HG02571 (cell line): ENCODE results near the gene HMGXB4.

Source experiments
- ATAC-seq: cut with Tn5 transposase; IDR thresholded peaks from one replicate; pipeline ENCODE4 v1.9.1; 2021; ENCODE audit warnings: mild to moderate bottlenecking, moderate library complexity; ENCODE audit not compliant: unreplicated experiment

Gene HMGXB4

DNA sequence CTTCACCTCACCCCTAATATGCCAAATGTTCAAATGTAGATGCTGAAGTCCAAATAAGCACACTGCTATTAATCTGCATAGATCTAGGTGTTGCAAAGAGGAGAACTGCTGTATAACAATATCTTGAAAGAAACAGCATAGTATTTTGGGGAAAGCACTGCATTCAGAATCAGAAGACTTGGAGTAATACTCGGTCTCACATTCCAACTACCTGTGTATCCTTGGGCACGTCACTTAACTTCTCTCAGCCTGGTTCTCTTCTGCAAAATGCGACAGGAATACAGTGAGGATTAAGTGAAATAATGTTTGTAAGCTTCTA, 332 bp upstream of the HMGXB4 start:
- peak; percentile 14 for ATAC-seq

DNA sequence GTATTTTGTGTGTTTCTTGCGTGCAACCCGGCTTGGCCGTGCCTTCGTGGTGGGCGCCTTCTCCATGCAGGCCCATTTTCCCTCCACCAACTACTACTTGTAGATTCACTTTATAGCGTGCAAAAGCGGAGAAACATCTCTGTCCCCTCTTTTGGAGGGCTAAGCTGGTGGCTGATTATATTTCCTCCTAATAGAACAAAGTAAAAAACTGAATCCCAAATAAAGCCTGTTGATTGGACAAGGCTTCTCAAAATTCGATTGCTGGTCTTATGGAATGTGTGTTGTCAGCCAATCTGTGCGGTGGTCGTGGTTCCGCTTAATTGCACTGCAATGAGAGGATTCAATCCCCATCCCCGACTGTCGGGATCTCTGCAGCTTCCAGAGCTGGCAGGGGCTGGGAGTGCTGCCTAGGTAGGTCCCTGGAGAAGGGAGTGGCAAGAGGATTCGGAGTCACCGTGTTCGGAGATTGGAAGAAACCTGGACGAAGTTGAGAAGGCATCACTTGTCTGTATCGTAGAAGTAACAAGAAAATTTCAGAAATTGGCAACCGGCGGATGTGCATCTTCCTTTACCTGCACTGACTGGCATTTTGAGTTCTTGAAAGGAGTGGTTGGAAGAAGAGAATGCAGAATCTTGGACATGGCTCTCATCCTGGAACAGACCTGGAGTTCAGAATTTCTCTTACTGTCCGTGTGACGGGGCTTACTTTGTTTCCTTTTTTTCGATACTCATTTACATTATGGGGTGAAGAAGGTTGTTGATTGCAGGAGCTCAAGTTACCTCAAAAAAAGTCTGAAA, 1.1 kb downstream of the HMGXB4 start:
- ATAC-seq = no peak

DNA sequence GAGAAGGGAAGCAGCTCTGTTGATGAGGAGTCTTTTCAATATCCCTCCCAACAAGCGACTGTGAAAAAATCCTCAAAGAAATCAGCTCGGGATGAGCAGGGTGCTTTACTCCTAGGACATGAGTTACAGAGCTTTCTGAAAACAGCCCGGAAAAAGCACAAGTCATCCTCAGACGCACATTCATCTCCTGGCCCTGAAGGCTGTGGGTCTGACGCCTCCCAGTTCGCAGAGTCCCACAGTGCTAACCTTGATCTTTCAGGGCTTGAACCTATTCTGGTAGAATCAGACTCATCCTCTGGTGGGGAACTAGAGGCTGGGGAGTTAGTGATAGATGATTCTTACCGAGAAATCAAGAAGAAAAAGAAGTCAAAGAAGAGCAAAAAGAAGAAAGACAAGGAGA, 7.7 kb downstream of the HMGXB4 start:
- ATAC-seq = no peak

DNA sequence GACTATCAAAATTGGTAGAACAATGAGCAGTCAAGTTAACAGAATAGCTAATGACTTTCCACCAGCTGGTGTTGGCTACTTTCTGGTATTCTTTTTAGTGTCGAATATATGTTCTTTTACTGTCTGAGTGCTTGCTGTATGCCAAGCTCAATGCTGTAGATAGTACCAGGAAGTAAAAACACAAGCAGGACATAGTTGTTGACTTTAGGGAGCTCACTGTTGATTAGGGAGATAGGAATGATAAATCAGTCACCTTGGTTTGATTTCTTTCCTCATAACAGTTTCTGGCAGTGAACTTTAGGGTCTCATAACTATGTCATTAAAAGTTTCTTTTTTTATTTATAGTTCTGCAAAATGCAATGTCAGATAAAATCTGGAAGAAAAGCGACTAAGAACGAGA, 9.0 kb downstream of the HMGXB4 start:
- ATAC-seq = no peak

DNA sequence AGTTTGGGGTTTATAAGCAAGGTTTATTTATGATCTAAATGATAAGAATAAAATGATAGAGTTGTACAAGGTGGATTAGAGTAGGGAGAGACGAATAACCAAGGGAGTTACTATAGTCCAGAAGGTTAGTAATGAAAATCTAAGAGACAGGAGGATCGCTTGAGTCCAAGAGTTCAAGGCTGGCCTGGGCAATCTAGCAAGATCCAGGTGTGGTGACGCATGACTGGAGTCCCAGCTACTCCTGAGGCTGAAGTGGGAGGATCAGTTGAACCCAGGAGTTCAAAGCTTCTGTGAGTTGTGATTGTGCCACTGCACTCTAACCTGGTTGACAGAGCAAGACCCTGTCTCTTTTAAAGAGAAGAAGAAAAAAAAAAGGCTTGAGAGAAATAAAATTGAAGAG, 12.3 kb downstream of the HMGXB4 start:
- ATAC-seq = no peak

DNA sequence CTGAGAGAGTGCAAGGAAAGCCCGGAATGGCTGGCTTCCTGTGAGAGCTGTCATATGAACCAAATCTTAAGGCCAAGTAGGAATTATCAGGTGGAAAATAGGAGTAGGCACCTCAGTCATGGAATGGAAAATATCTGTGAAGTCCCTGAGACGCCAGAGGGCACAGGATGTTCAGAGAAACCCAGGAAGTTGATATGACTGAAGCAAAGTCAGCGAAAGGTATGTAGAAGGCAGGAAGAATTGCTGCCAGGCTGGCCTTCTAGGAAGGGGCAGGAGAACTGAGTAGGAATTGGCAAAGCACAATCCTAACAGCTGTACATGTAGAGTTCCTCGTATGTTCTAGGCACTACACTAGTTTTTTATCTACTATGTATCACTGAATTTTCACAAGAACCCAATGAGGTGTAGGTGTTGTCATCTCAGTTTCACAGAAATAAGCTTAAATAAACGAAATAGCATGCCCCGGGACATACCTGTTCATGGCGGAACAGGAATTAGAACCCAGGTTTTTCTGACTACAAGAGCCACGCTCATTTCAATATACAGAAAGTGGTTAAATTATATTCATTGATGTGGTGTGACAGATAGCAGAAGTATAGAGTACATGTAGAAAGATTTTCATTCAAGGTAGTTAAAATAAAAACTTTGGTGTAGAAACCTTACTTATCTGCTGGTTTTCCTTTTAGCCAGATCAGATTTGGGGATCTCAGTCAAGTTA, 17.0 kb downstream of the HMGXB4 start:
- no peak for ATAC-seq

DNA sequence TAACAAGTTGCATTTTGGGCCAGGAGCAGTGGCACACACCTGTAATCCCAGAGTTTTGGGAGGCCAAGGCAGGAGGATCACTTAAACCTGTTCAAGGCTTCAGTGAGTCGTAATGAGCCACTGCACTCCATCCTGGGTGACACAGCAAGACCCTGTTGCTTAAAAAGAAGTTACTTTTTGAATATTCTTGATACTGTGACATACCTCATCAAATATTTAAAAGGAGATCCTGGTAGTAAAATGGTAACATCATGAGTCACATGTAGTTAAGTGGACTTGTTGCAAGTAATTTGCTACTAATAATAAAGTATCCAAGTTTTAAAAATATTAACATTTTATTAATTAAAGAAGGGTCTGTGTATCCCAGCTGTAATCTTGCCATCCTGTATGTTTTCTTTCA, 18.3 kb downstream of the HMGXB4 start:
- no peak for ATAC-seq

DNA sequence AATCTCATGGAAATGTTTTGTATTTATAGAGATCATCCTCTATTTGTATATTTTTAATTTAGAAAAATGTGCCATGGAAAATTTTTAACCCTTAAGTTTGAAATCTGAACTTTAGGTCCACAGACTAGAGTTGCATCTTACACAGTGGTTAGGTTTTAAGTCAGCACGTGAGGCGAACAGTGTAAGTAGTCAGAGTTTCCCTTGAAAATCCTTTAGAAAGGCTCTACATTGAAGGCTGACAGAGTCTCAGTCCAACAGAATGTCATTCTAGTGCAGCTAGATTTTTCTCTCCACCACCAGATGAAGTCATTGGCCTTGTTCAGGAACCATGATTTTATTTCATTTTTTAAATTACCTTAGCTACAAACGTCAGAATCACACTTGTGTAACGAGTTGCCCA, 18.7 kb downstream of the HMGXB4 start:
- no peak for ATAC-seq

DNA sequence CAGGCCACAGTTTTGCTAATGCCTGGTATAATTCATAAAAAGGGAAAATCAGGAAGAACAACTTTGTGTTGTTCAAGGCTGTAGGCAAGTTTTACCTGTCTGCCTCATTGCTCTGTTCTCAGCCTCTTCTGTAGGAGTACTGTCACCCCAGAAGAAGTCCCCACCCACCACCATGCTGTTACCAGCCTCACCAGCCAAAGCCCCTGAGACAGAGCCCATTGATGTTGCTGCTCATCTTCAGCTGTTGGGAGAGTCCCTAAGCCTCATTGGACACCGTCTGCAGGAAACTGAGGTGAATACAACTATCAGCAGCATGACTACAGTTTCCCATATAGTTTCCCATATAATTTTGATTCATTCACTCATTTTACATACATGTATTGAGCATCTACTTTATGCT, 30.8 kb downstream of the HMGXB4 start:
- no peak for ATAC-seq

DNA sequence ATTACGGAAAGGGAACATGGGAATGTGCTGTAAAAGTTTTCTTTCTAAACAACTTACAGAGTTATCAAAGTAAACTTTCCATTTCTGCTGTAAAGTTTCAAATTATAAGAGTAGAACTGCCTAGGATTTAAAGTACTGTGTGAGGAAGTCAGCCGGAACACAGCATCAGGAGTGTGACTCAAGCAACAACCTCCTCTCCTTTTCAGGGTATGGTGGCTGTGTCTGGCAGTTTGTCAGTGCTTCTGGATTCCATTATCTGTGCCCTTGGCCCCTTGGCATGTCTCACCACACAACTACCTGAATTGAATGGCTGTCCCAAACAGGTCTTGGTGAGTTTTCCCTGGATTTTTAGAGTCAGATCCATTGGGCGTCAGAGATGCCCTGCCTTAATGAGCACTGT, 35.5 kb downstream of the HMGXB4 start:
- ATAC-seq = no peak

DNA sequence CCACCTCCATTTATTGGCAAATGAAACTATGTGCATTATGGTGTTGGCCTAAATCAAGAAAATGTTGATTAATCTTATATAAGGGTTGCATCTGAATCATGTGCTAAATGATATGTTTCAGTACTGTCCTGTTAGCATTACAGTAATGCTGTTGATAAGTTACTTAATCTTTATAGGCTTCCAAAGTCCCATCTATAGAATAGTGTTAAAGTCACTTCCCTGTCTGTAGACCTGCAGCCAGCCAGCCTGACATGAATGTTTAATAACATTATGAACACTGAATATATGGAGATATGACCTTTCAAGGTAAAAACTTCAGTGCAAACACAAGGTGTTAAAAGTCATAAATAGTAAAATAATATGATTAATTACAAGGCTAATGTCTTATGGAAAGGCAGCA, 38.8 kb downstream of the HMGXB4 start:
- no peak for ATAC-seq

DNA sequence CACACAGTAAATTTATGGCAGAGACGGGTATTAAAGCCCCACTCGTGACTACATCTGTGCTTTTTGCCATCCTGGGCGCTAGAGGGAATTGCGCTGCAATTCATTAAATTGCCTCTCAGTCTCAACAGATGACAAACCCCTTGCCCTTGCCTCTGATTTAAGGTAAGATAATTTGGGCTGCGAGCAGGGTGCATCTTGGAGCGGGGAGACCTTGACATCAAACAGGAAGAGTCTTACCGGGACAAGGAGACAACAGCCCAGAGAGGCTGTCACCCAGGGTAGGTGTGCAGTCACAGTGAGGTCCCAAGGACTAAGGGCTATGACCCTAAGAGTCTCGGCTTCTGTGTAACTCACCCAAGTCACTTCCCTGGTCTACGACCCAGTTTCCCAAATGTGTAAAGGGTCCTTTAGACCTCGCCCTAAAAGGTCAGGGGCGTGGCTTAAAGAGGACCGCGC, 42.0 kb downstream of the HMGXB4 start:
- peak; percentile 2 for ATAC-seq

DNA sequence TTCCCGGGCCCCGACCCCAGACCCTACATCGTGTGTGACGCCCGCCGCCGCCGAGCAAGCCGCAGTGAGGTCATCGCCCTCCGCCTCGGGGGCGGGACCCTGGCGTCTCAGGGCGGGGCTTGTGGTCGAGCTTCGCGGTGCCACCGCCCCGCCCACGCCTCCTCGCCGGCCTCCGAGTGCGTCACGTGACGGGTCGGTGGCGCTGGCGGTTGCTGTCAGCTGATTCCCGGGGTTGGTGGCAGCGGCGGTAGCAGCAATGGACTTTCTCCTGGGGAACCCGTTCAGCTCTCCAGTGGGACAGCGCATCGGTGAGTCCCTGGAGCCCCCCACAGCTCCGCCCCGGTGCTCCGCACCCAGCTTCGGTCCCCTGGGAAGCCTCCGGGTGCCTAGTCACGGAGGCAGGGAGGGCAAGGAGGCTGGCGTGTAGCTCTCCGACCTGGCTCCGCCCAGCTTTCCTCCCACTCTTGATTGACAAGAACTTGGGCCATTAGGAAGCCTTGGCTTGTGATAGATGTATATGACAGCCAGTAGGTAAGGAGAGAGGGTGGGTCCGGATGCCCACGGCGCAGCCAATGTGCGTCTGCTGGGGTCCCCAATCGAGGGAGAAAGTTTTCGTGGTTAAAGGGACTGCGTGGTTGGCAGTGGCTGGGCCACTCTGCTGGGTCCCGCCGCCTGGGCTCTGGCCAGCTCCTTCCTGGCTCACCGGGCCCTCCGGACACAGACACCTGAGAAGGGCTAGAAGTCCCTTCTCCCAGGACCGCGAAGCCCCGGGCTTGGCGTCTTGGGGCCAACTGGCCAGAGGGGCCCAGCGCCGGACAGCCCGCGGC, 42.6 kb downstream of the HMGXB4 start, which contains the start of gene TOM1:
Gene TOM1, plus strand, starts transcription at position 222 of the 827 bp plus-strand sequence. Its CDS starts 35 bp downstream, at position 257.
- peak; percentile 93 for ATAC-seq

DNA sequence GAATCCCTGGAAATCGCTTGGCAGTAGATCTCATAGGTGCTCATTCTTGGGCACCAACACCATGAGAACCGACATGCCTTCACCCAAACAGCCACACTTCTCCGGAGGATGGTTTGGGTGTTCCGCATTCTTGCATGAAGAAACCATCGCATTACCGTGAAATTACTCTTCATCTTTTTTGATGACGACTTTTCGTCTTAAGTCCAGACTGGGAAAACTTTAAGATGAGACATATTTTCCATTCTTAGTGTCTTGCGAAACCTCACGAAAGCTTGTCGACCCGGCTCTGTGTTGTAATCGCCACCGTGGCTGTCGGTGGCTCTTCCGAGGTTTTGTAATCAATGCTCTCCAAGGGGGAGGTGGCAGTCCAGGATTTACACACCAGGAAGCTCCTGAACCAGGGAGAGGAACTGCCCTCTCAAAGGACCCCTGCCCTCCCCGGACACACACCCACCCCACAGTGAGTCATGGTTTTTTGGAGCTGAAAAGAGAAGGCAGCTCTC, 44.1 kb downstream of the HMGXB4 start:
- ATAC-seq = no peak

DNA sequence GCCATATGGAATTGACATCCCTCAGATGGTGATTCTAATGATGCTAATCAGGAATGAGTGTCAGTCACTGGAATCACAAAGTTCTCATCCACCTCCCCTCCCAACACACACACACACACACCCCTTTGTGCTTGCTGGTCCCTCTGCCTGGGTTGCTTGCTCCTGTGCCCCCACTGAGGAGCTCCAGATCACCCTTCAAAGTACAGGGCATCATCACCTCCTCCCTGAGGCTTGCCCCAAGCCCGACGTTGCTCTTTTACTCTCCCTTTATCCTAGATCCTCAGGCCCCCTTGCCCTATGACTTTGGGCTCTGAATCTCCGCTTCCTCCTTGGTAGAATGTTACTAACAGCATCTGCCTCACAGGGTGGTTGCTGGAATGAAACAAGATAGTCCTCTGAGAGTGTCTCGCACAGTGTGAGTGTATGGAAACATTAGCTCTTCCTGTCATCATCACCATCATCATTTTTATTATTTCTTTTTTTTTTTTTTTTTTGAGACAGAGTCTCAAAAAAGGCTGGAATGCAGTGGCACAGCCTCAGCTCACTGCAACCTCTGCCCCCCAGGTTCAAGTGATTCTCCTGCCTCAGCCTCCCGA, 45.8 kb downstream of the HMGXB4 start:
- no peak for ATAC-seq

DNA sequence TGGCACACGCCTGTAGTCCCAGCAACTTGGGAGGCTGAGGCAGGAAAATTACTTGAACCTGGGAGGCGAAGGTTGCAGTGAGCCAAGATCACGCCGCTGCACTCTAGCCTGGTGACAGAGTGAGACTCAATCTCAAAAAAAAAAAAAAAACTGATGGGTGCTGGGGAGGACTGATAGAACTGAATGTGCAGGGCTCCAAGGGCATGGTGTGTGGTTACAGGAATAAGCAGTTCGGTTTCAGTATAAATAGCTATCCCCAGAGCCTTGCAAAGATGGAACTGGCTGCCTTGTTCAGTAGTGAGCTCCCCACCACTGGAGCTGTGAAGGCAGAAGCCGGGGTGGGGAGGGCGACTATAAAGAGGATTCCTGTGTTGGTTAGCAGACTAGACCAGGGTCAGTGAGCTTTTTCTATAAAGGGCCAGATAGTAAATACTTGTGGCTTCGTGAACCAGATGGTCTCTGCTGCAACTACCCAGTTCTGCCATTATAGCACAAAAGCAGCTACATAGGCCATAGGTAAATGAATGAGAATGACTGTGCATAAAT, 48.3 kb downstream of the HMGXB4 start:
- no peak for ATAC-seq

DNA sequence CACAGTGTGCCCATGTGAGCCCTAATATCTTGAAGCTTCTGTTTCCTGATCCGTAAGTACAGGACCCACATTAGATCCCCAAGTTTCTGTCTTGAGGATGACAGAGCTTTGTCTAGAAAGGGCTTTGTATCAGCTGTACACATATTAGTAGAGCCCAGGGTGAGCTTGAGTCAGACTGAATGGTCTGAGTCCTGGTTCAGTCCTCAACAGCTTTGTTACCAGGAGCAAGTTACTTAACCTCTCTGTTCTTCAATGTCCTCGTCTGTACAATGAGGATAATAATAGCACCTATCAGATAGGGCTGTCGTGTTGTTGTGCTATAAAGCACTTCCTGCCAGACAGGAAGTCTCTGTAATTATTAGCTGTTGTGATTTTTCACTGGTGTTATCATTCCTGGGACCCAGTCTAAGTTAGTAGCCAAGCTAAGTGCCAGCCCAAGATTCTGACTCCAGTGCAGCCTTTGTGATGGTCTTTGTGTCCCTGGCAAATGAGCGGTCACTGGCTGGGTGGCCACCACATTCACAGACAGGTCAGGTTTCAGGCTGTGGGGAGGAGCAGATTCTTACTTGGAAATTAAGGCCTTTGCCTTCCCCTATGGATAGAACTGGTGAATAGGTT, 49.2 kb downstream of the HMGXB4 start:
- ATAC-seq = no peak

DNA sequence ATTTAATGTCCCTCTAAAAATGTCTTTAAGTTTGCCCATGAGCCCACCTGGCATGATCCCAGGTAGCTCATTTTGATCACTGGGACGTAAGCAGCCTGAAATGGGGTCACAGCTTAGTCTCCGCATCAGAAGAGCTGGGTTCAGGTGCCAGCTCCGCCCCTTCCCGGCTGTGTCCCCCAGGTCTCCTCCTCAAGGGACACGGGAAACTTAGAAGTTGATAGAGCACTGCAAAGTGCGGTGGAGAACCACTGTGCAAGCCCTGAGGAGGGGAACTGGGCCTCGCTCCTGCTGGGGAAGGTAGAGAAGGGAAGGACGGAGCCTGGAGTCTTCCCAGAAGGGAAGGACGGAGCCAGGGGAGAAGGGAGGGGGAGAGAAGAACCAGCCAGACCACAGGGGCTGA, 50.1 kb downstream of the HMGXB4 start:
- ATAC-seq = no peak

DNA sequence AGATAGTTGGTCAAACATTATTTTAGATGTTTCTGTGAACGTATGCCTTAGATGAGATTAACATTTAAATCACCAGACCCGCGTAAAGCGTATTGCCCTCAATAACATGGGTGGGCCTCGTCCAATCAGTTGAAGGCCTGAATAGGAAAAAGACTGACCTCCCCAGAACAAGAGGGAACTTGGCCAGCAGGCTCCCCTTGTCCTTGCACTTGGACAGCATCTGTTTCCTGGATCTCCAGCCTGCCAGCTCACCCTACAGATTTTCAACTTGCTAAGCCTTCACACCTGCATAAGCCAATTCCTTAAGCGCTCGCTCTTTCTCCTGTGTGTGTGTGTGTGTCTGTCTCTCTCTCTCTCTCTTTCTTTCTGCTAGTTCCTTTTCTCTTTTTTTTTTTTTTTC, 50.6 kb downstream of the HMGXB4 start:
- no peak for ATAC-seq

DNA sequence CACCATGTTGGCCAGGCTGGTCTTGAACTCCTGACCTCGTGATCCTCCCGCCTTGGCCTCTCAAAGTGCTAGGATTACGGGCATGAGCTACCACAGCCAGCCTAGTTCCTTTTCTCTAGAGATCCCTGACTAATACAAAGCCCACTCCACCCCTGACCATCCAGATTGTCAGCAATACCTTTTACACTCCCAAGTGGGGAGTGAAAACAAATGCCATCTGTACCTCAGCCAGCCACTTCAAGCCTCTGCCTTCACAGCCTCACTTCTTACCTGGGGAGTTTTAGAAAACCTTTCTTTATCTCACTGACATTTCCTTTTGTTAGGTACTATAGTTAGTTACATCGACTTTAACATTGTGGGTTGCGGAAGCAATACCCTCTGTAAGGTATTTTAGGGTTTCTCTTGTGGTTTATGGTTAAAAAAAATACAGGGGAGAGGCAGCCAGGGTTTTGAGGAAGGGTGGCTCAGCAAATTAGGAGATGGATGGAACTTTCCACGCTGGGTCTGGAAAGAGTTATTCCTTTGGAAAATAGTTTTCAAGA, 51.3 kb downstream of the HMGXB4 start:
- peak; percentile 35 for ATAC-seq
